Measurements from ENCODE around the gene DNAH14. TPM values are rescaled to one million over a fixed set of nuclear protein-coding genes. Genes with fewer than 3 reads are reported as not detected.
"Not testable (repeated sequence)": the region's sequence is repeated elsewhere in the genome, so short reads cannot be mapped to it uniquely, and the experiment has no call there.

DNAH14 gene
- polyA plus RNA-seq (ENCODE audit: low read depth in 6 of 6) = under 1 TPM in 2 of 6 donors, not detected in 4; 0.12 to 0.43 TPM

DNA sequence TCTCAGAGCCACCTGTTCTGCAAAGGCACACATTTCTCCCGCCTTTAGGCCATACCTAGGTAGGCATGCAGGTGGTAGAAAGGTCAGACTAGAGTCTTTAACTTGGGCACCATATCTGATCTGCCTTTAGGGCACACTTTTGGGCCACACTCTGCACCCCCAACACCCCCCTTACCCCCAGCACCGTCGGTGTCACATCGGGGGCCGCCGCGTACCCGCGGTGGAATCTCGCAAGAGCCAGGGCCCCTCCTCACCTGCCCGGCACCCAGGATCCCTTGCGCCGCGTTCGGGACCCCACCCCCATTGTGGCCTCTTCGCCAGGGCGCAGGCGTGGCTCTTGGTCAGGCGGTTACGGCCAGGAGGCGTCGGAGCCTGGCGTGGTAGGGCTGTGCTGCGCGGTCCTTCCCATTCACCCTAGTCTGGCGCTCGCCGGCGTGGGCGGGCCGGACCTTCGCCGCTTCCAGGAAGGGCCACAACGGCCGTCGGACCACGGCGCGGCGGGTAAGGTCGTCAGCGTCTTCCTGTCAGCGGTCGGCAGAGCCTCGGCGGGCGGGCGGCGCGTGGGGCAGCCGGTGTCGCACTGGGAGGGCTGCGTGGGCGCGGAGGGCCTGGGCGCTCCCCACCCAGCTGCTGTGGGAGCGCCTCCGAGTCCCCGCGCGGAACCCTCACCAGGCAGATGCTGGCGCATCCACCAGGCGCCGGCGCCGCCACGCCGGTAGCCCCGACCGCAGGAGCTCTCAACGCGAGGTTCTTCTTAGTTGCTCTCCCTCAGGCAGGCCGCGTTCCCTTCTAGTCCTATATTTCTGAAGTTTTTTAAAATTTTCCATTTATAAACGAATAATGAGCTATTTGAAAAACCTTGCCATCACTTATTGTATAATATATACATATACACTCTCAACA, at the start of gene DNAH14:
Gene DNAH14, plus strand, starts transcription at position 341 of the 903 bp plus-strand sequence. CDS start 23,028 bp downstream, outside the sequence.
- no peak for ATAC-seq (ENCODE audit: low read depth in 2 of 2)
- Mint-ChIP-seq H3K27me3 (peaks cover 15 to 34% (median 24%) of the 10 kb centered on the region in 3 donors), H3K36me3 (peaks cover 14 to 27% of the 10 kb centered on the region in 2 donors), H3K4me1 (peaks cover 0 to 4% (median 0%) of the 10 kb centered on the region in 3 donors), H3K4me3 (peak within 1 kb of the TSS in 7 of 8 donors; percentile 2 to 85 (median 66)), H3K27ac (peak within 1 kb of the TSS in 1 of 6 donors; percentile 30), H3K9me3 (peaks cover 5 to 45% (median 32%) of the 10 kb centered on the region in 7 donors)
- DNase-seq = no peak

- H3K27me3 Mint-ChIP-seq = peaks cover 10 to 22% (median 12%) of the 10 kb centered on the region in 3 donors
- no peak for ATAC-seq (ENCODE audit: low read depth in 2 of 2)
- no peak overlapping the region for H3K4me3 Mint-ChIP-seq
- peaks cover 2 to 12% (median 8%) of the 10 kb centered on the region in 7 donors for H3K9me3 Mint-ChIP-seq
- no peaks in the 10 kb centered on the region for H3K4me1 Mint-ChIP-seq
- no peak for DNase-seq
- H3K27ac Mint-ChIP-seq = no peak overlapping the region
- no peaks in the 10 kb centered on the region for H3K36me3 Mint-ChIP-seq
These were observed 48.7 kb upstream of the DNAH14 start for GRCh38 chr1:224880593-224881307.

GRCh38 chr1:224881308-224881692, 48.2 kb upstream of the DNAH14 start:
- H3K9me3 Mint-ChIP-seq = peaks cover 3 to 17% (median 9%) of the 10 kb centered on the region in 7 donors
- not testable (repeated sequence) for DNase-seq

DNA sequence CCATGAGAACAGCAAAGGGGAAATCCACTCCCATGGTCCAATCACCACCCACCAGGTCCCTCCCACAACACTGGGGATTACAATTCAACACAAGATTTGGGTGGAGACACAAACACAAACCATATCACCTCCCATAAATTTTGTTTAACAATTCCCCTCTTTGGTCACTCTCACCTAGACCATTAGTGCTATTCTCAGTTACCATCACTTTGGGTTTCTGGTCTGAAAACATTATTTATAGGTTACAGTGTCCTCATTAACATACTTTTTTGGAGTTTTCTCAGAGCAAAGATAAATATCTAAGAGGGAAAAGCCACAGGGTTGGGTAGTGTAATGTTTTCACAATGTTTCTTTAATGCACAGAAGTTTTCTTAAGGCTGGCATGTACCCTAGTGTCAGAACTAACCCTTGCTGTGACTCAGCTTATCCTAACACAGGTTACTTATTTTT, 47.7 kb upstream of the DNAH14 start:
- H3K4me3 Mint-ChIP-seq = no peak overlapping the region
- no peaks in the 10 kb centered on the region for H3K4me1 Mint-ChIP-seq
- peaks cover 7 to 13% (median 10%) of the 10 kb centered on the region in 3 donors for H3K27me3 Mint-ChIP-seq
- no peak for DNase-seq
- peaks cover 0 to 8% of the 10 kb centered on the region in 2 donors for H3K36me3 Mint-ChIP-seq
- H3K27ac Mint-ChIP-seq = no peak overlapping the region
- H3K9me3 Mint-ChIP-seq = peaks cover 7 to 19% (median 10%) of the 10 kb centered on the region in 7 donors
- ATAC-seq (ENCODE audit: low read depth in 2 of 2) = no peak

More at GRCh38 chr1:224881308-224881692, 48.2 kb upstream of the DNAH14 start:
- H3K4me3 Mint-ChIP-seq; H3K27ac Mint-ChIP-seq; H3K4me1 Mint-ChIP-seq; ATAC-seq (ENCODE audit: low read depth in 2 of 2); H3K36me3 Mint-ChIP-seq: not testable (repeated sequence)
- peaks cover 10 to 18% (median 12%) of the 10 kb centered on the region in 3 donors for H3K27me3 Mint-ChIP-seq

GRCh38 chr1:224882264-224882663, 47.2 kb upstream of the DNAH14 start:
- H3K4me3 Mint-ChIP-seq = no peak overlapping the region
- peaks cover 7 to 19% (median 10%) of the 10 kb centered on the region in 7 donors for H3K9me3 Mint-ChIP-seq
- peaks cover 0 to 8% of the 10 kb centered on the region in 2 donors for H3K36me3 Mint-ChIP-seq
- DNase-seq (no peak), ATAC-seq (ENCODE audit: low read depth in 2 of 2) (no peak)
- no peak overlapping the region for H3K27ac Mint-ChIP-seq
- no peaks in the 10 kb centered on the region for H3K4me1 Mint-ChIP-seq
- peaks cover 6 to 13% (median 10%) of the 10 kb centered on the region in 3 donors for H3K27me3 Mint-ChIP-seq

- no peaks in the 10 kb centered on the region for H3K4me1 Mint-ChIP-seq
- peaks cover 0 to 8% of the 10 kb centered on the region in 2 donors for H3K36me3 Mint-ChIP-seq
- H3K27ac Mint-ChIP-seq = no peak overlapping the region
- peaks cover 7 to 19% (median 10%) of the 10 kb centered on the region in 7 donors for H3K9me3 Mint-ChIP-seq
- H3K4me3 Mint-ChIP-seq = no peak overlapping the region
- H3K27me3 Mint-ChIP-seq = peaks cover 6 to 9% (median 9%) of the 10 kb centered on the region in 3 donors
- DNase-seq = no peak
- ATAC-seq (ENCODE audit: low read depth in 2 of 2) = no peak
These were observed 46.4 kb upstream of the DNAH14 start for GRCh38 chr1:224883091-224883490.

DNA sequence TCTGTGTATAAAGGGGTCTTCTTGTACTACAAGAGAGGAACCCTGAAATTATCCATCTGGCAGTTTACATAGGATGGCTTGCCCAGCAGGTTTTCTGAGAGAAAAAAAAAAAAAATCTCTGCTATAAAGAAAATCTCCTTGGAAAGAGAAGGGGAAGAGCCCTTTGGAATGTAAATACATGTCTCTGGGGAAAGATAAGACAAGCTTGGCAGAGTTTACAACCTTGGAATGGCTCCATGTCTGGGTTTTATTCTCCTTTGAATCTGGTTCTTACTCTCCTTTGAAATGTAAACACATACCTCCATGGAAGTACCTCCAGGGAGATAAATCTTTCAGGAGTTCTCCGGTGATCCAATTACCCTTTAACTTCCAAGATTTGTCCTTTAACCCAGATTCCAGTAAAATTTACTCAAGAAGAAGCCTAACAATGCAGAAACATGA, 45.1 kb upstream of the DNAH14 start:
- Mint-ChIP-seq H3K4me3 (no peak overlapping the region), H3K4me1 (no peaks in the 10 kb centered on the region)

DNA sequence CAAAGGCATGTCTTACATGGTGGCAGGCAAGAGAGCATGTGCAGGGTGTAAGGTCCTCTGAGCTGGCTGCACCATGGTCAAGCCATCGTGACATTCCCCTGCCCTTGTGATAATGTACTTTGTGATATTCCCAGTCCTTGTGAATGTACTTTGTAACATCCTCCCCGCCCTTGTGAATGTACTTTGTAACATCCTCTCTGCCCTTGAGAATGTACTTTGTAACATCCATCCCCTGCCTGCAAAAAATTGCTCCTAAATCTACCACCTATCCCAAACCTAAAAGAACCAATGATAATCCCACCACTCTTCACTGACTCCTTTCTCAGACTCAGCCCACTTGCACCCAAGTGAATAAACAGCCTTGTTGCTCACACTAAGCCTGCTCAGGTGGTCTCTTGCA, 44.1 kb upstream of the DNAH14 start:
- not testable (repeated sequence) for H3K27me3 Mint-ChIP-seq

More for the DNA sequence above, 45.1 kb upstream of the DNAH14 start:
- ATAC-seq (ENCODE audit: low read depth in 2 of 2) (no peak), DNase-seq (no peak)
- peaks cover 0 to 8% of the 10 kb centered on the region in 2 donors for H3K36me3 Mint-ChIP-seq
- H3K27ac Mint-ChIP-seq = no peak overlapping the region
- peaks cover 7 to 19% (median 10%) of the 10 kb centered on the region in 7 donors for H3K9me3 Mint-ChIP-seq
- H3K27me3 Mint-ChIP-seq = peaks cover 5 to 7% (median 6%) of the 10 kb centered on the region in 3 donors

GRCh38 chr1:224894915-224895314, 34.6 kb upstream of the DNAH14 start:
- Mint-ChIP-seq H3K9me3 (peaks cover 0 to 23% (median 3%) of the 10 kb centered on the region in 7 donors), H3K4me1 (no peaks in the 10 kb centered on the region), H3K27me3 (peaks cover 4 to 8% (median 6%) of the 10 kb centered on the region in 3 donors), H3K27ac (no peak overlapping the region), H3K4me3 (no peak overlapping the region), H3K36me3 (no peaks in the 10 kb centered on the region)
- DNase-seq = no peak
- no peak for ATAC-seq (ENCODE audit: low read depth in 2 of 2)

More for the DNA sequence above, 44.1 kb upstream of the DNAH14 start:
- H3K4me3 Mint-ChIP-seq; H3K36me3 Mint-ChIP-seq; H3K27ac Mint-ChIP-seq; H3K4me1 Mint-ChIP-seq; DNase-seq; ATAC-seq (ENCODE audit: low read depth in 2 of 2): not testable (repeated sequence)
- H3K9me3 Mint-ChIP-seq = peaks cover 7 to 19% (median 10%) of the 10 kb centered on the region in 7 donors

DNA sequence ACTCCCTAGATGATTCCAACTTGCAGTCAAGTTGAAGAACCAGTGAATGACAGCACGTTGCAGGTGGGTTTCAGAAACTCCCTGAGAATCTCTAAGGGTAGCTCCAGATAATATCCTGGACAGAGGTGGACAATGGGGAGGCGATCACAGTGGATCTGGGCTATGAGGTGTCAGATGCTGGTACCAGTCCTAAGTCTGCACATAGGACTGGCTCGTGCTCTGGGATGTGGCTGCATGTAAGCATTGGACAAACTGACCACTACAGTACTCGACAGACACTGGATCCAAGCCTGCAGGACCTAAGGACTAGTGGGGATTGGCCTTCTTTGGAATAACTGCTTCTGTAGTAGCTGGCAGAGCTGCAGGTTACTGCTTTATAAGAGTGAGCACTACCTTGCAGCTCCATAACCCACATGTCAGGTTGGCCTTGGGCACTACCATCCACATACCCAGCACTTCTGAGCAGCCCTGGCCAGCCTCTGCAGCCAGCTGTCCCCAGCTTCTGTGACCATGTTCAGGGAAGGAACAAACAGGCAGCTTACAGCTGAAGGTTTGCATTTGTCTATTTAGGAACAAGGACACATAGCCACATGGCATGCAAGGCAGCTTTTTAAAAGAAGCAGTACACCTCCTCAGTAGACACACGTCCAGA, 33.2 kb upstream of the DNAH14 start:
- DNase-seq (no peak), ATAC-seq (ENCODE audit: low read depth in 2 of 2) (no peak)
- peaks cover 0 to 23% (median 3%) of the 10 kb centered on the region in 7 donors for H3K9me3 Mint-ChIP-seq
- H3K27ac Mint-ChIP-seq = no peak overlapping the region
- H3K36me3 Mint-ChIP-seq = no peaks in the 10 kb centered on the region
- peaks cover 4 to 13% (median 6%) of the 10 kb centered on the region in 3 donors for H3K27me3 Mint-ChIP-seq
- no peak overlapping the region for H3K4me3 Mint-ChIP-seq
- no peaks in the 10 kb centered on the region for H3K4me1 Mint-ChIP-seq

GRCh38 chr1:224897529-224898327, 31.7 kb upstream of the DNAH14 start:
- peaks cover 4 to 17% (median 6%) of the 10 kb centered on the region in 3 donors for H3K27me3 Mint-ChIP-seq
- H3K27ac Mint-ChIP-seq = no peak overlapping the region
- DNase-seq (no peak), ATAC-seq (ENCODE audit: low read depth in 2 of 2) (no peak)
- peaks cover 0 to 23% (median 3%) of the 10 kb centered on the region in 7 donors for H3K9me3 Mint-ChIP-seq
- no peaks in the 10 kb centered on the region for H3K4me1 Mint-ChIP-seq
- H3K4me3 Mint-ChIP-seq = no peak overlapping the region
- no peaks in the 10 kb centered on the region for H3K36me3 Mint-ChIP-seq

DNA sequence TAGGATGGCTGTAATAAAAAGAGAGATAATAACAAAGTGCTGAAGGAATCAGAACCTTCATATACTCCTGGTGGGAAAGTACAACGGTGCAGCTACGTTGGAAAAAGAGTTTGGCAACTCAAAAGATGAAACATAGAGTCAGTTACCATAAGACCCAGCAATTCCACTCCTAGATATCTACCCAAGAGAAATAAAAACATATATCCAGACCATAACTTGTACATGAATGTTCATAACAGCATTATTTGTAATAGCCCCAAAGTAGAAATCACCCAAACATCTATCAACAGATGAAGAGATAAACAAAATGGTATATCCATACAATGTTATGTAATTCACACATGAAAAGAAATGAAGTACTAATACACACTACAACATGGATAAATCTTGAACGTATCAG, 30.5 kb upstream of the DNAH14 start:
- peaks cover 0 to 23% (median 3%) of the 10 kb centered on the region in 7 donors for H3K9me3 Mint-ChIP-seq
- ATAC-seq (ENCODE audit: low read depth in 2 of 2) = no peak
- H3K4me3 Mint-ChIP-seq = no peak overlapping the region
- H3K4me1 Mint-ChIP-seq = no peaks in the 10 kb centered on the region
- peaks cover 4 to 17% (median 7%) of the 10 kb centered on the region in 3 donors for H3K27me3 Mint-ChIP-seq
- H3K36me3 Mint-ChIP-seq = no peaks in the 10 kb centered on the region
- no peak for DNase-seq
- H3K27ac Mint-ChIP-seq = no peak overlapping the region

Measured in naive B cell (primary cell).